Left ventricle myocardium inferior (tissue), 1 donor: ENCODE results near the gene PDGFC. TPM values are rescaled to one million over a fixed set of nuclear protein-coding genes. Genes with fewer than 3 reads are reported as not detected.

Experiments used
- DNase-seq: peaks from one replicate; pipeline ENCODE4 v3.0.0-alpha.2; 2020
- H3K27ac ChIP-seq: fragments of 200-600 bp; replicated peaks from 2 replicates; pipeline ENCODE4 v1.8.0; 2021
- H3K27me3 ChIP-seq: fragments of 200-600 bp; 2 replicates; pipeline ENCODE4 v1.8.0; 2021; ENCODE audit warnings: low read depth
- H3K36me3 ChIP-seq: fragments of 200-600 bp; 2 replicates; pipeline ENCODE4 v1.8.0; 2021
- H3K4me1 ChIP-seq: fragments of 200-600 bp; 2 replicates; pipeline ENCODE4 v1.8.0; 2021
- H3K4me3 ChIP-seq: fragments of 200-600 bp; 2 replicates; pipeline ENCODE4 v1.8.0; 2021; ENCODE audit warnings: mild to moderate bottlenecking, moderate library complexity
- H3K9me3 ChIP-seq: fragments of 200-600 bp; replicated peaks from 2 replicates; pipeline ENCODE4 v1.8.0; 2021
- CTCF ChIP-seq: fragments of 200-600 bp; IDR thresholded peaks from 2 replicates; pipeline ENCODE4 v1.8.0; 2021; ENCODE audit warnings: antibody characterized with exemption, mild to moderate bottlenecking, borderline replicate concordance
- intact Hi-C: fragments of 100-400 bp; cut with micrococcal nuclease; formaldehyde crosslinking; loops from one replicate; pipeline ENCODE4 v1.11.0; 2022
- total RNA-seq: library from RNA; stranded (reverse); fragmentation: NEBNext Ultra II Directional; extraction: Animal tissue kit (Norgen Biotek cat#: 25700); gene quantifications from one replicate; pipeline ENCODE4 v1.2.1, GENCODE V29; 2021
- donor health status: DM: no; HTN: yes; CAD: no; lungs with severe emphysema.

The PDGFC gene
- total RNA-seq, 1 donor from 2014 or later: 12.9 TPM

- no peak for DNase-seq
- Histone ChIP-seq H3K4me1 (peaks cover 8% of the 10 kb centered on the region), H3K27ac (no peak overlapping the region), H3K36me3 (no peaks in the 10 kb centered on the region), H3K9me3 (no peaks in the 10 kb centered on the region), H3K27me3 (no peaks in the 10 kb centered on the region), H3K4me3 (no peak overlapping the region)
- intact Hi-C loops: no loop called here
- no peak for TF ChIP-seq CTCF
Observed at GRCh38 chr4:156885374-156885773, 86.2 kb downstream of the PDGFC start.

- Histone ChIP-seq H3K9me3 (no peaks in the 10 kb centered on the region), H3K27ac (no peak overlapping the region), H3K36me3 (no peaks in the 10 kb centered on the region), H3K27me3 (no peaks in the 10 kb centered on the region), H3K4me3 (no peak overlapping the region), H3K4me1 (no peaks in the 10 kb centered on the region)
- TF ChIP-seq CTCF: no peak
- intact Hi-C loops: no loop called here
- DNase-seq: no peak
Observed at GRCh38 chr4:156884183-156884582, 87.4 kb downstream of the PDGFC start.

- no peak for TF ChIP-seq CTCF
- DNase-seq: no peak
Observed at GRCh38 chr4:156875704-156876103, 95.9 kb downstream of the PDGFC start.

GRCh38 chr4:156875055-156875454 lies 96.5 kb downstream of the PDGFC start:
- no peaks in the 10 kb centered on the region for H3K9me3 ChIP-seq
- H3K27me3 ChIP-seq: no peaks in the 10 kb centered on the region
- H3K4me1 ChIP-seq: no peaks in the 10 kb centered on the region
- no peak for TF ChIP-seq CTCF
- H3K4me3 ChIP-seq: no peak overlapping the region
- intact Hi-C loops: no loop called here
- no peak overlapping the region for H3K27ac ChIP-seq
- DNase-seq: no peak
- no peaks in the 10 kb centered on the region for H3K36me3 ChIP-seq

More at GRCh38 chr4:156875704-156876103, 95.9 kb downstream of the PDGFC start:
- no peaks in the 10 kb centered on the region for H3K27me3 ChIP-seq
- no peaks in the 10 kb centered on the region for H3K4me1 ChIP-seq
- no peaks in the 10 kb centered on the region for H3K36me3 ChIP-seq
- no peaks in the 10 kb centered on the region for H3K9me3 ChIP-seq
- H3K4me3 ChIP-seq: no peak overlapping the region
- no peak overlapping the region for H3K27ac ChIP-seq
- intact Hi-C loops: no loop called here

- Histone ChIP-seq H3K27ac (no peak overlapping the region), H3K4me1 (no peaks in the 10 kb centered on the region), H3K4me3 (no peak overlapping the region), H3K9me3 (no peaks in the 10 kb centered on the region), H3K36me3 (no peaks in the 10 kb centered on the region), H3K27me3 (no peaks in the 10 kb centered on the region)
- intact Hi-C loops: no loop called here
- DNase-seq: no peak
- no peak for TF ChIP-seq CTCF
Observed at GRCh38 chr4:156873799-156874198, 97.8 kb downstream of the PDGFC start.

GRCh38 chr4:156870861-156871260 lies 100.7 kb downstream of the PDGFC start:
- Histone ChIP-seq H3K4me3 (no peak overlapping the region), H3K9me3 (peaks cover 5% of the 10 kb centered on the region), H3K27me3 (no peaks in the 10 kb centered on the region), H3K36me3 (no peaks in the 10 kb centered on the region), H3K27ac (no peak overlapping the region), H3K4me1 (no peaks in the 10 kb centered on the region)
- intact Hi-C loops: no loop called here
- no peak for TF ChIP-seq CTCF
- DNase-seq: no peak
